Ovary (tissue), 9 donors: Measurements from ENCODE around the gene RBM23. TPM values are rescaled to one million over a fixed set of nuclear protein-coding genes. Genes with fewer than 3 reads are reported as not detected.

Experiments
- DNase-seq, 5 donors: peaks; one replicate each; pipeline ENCODE4 v3.0.0-alpha.2; 2019 to 2020
- H3K27ac ChIP-seq, 2 donors: fragments of 200-600 bp; one replicate each; pipeline versions ENCODE4 v1.5.1 to v1.8.0; 2019 to 2022
- H3K27me3 ChIP-seq: fragments of 200-600 bp; one replicate; pipeline ENCODE4 v1.8.0; 2022
- H3K36me3 ChIP-seq: fragments of 200-600 bp; sonication (generic); one replicate; pipeline ENCODE4 v1.5.1; 2019
- H3K4me1 ChIP-seq: one replicate; pipeline ENCODE4 v1.8.1; 2013; ENCODE audit warnings: mild to moderate bottlenecking, moderate library complexity; ENCODE audit not compliant: insufficient read depth
- H3K4me3 ChIP-seq: fragments of 200-600 bp; sonication (generic); one replicate; pipeline ENCODE4 v1.5.1; 2017
- H3K9me3 ChIP-seq, 2 donors: fragments of 200-600 bp in 1 of 2; sonication (generic) in 1 of 2; one replicate each; pipeline versions ENCODE4 v1.5.1 to v1.8.1; 2013 to 2019; ENCODE audit warnings: mild to moderate bottlenecking in 1 of 2, moderate library complexity in 1 of 2
- EP300 ChIP-seq: sonication (generic); formaldehyde crosslinking; IDR thresholded peaks from one replicate; pipeline ENCODE4 v1.6.1; 2017; ENCODE audit warnings: antibody characterized with exemption
- POLR2A ChIP-seq: fragments of 450-650 bp; IDR thresholded peaks from one replicate; pipeline ENCODE4 v1.6.1; 2017; ENCODE audit warnings: antibody characterized with exemption, mild to moderate bottlenecking, moderate library complexity
- WGBS, 3 donors: extraction: QIAGEN DNeasy Blood & Tissue Kit in 1 of 3; methylation state at CpG; one replicate each; pipeline versions ENCODE4 v1.1.5 to v1.1.7; 2013 to 2017; 5-methylcytosine and 5-hydroxymethylcytosine counted together
- intact Hi-C, 4 donors: fragments of 100-400 bp; cut with DNase I; formaldehyde crosslinking; loops; one replicate each; pipeline versions ENCODE4 v1.11.0 to v1.15.1; 2022 to 2023
- polyA plus RNA-seq, 2 donors: library from polyadenylated mRNA; stranded (reverse); fragments of 200-250 nt in 1 of 2; fragments of 350-450 nt in 1 of 2; fragmentation: Illumina TruSeq in 1 of 2; extraction: RNeasy Lipid Tissue Mini Kit (QIAGEN cat#74804) in 1 of 2; gene quantifications; one replicate each; pipeline ENCODE4 v1.2.3, GENCODE V29; 2013 to 2014
- total RNA-seq, 7 donors: library from RNA; depleted of rRNA in 2 of 7; stranded (reverse); fragments of >200 nt in 2 of 7; fragmentation: NEBNext Ultra II Directional in 3 of 7; extraction: Animal tissue kit (Norgen Biotek cat#: 25700) in 3 of 7; gene quantifications; one replicate each; pipeline versions ENCODE4 v1.1.0 to v1.2.4, GENCODE V29; 2016 to 2023
- TF ChIP-seq, protein P1 (sequence below), 3 donors: fragments of 450-650 bp in 2 of 3; fragments of 200-600 bp in 1 of 3; IDR thresholded peaks; one replicate each; pipeline versions ENCODE4 v1.5.1 to v1.8.0; 2016 to 2022; ENCODE audit warnings: antibody characterized with exemption in 3 of 3, mild to moderate bottlenecking in 1 of 3
- donor health status: DM: no; HTN: no; CAD: no; lungs with moderate emphysema.
- donor health status: DM: no; HTN: no; CAD: no.
- donor health status: Bipolar disorder and iron deficiency.
- donor health status: DM: yes; HTN: yes; CAD: no.
- donor health status: DM: no; HTN: no; CAD: no.
- donor health status: DM: yes; HTN: yes; CAD: no.

The RBM23 gene
- total and polyA plus RNA-seq, 9 donors: 57.0 to 244 (median 105) TPM

DNA sequence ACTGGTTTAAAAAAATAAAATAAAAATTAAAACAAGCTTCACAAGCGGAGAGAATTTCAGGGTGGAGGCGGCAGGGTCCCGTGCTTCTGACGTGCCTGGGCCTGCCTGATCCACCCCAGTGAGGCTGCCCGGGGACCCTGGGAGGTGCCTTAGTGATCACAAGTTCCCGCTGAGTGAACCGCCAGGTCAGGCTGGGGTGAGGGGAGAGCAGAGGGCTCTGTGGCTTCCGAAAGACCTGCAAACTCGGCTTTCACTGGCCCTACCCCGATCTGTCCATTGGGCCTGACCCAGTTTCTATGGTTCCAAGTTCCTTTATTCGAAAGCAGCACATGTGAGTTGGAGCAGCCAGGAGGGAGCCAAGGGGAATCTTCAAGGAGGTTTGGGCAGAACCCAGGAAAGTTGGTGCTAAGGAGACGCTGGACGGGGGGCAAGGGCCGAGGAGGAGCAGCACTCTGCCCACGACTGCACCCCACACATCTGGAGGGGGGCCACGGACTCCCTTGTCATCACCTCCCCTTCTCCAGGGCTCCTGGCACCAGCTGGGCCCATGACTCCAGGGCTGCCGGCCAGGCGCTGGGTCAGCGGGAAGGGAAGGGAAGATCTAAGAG lies 69.6 kb downstream of the RBM23 start:
- 10 to 15% (median 10%) methylated on average over 19 of the region's 19 CpGs for WGBS, 3 donors

DNA sequence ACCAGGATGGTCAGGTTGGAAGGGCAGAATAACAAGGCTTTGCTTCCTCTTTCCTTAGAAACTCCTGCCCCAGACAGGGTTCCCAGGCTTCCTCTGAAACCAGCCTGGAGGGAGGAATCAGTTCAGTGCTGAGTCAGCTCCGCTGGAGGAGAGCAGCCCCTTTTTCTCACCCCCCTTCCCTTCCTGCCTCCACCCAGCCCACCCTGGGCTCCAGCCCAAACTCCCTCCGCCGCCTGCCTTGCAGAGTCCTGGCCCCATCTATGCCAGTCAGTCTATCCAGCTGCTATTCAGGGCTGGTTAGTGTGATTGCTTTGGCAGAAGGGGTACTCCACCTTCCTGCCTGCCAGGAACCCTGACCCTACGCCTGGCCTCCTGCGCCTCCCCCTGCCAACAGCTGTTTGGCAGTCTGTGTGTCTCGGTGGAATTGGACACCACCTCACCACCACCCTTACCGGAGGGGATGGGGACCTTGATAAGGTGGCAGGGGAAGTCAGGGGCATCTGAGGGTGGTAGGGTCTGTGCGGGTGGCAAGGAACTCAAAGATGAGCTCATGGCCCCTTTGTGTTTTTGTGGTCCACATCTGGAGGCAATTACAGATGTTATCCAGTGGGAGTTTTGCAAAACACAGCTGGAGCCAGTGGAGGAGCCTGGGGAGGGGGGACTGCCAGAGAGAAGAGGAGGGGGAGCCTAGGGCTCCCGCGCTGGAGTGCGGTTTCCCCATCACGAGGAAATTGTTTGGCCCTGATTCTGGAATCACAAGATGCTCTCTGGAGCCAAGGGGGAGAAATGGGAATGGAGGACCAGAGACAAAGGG lies 70.4 kb downstream of the RBM23 start:
- no peaks in the 10 kb centered on the region for H3K36me3 ChIP-seq
- H3K27ac ChIP-seq: peak overlapping the region; percentile 96 to 97
- H3K4me1 ChIP-seq: peaks cover 42% of the 10 kb centered on the region
- TF ChIP-seq, protein P1, sequence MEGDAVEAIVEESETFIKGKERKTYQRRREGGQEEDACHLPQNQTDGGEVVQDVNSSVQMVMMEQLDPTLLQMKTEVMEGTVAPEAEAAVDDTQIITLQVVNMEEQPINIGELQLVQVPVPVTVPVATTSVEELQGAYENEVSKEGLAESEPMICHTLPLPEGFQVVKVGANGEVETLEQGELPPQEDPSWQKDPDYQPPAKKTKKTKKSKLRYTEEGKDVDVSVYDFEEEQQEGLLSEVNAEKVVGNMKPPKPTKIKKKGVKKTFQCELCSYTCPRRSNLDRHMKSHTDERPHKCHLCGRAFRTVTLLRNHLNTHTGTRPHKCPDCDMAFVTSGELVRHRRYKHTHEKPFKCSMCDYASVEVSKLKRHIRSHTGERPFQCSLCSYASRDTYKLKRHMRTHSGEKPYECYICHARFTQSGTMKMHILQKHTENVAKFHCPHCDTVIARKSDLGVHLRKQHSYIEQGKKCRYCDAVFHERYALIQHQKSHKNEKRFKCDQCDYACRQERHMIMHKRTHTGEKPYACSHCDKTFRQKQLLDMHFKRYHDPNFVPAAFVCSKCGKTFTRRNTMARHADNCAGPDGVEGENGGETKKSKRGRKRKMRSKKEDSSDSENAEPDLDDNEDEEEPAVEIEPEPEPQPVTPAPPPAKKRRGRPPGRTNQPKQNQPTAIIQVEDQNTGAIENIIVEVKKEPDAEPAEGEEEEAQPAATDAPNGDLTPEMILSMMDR (IDR thresholded peaks at IDR 0.05): peak in 2 of 3 donors; percentile 1 to 22
- TF ChIP-seq POLR2A: no peak
- 1 to 3% (median 2%) methylated on average over 12 of the region's 12 CpGs for WGBS, 3 donors
- H3K4me3 ChIP-seq: peak overlapping the region; percentile 13
- H3K9me3 ChIP-seq: no peaks in the 10 kb centered on the region
- DNase-seq: peak; percentile 88 to 94 (median 90)
- no peaks in the 10 kb centered on the region for H3K27me3 ChIP-seq
- intact Hi-C loops: loop anchor here in 1 of 4 donors (10.0 kb wide), 1 partner anchor 284 kb away; no protein-coding TSS in a partner anchor

More for the DNA sequence above, 69.6 kb downstream of the RBM23 start:
- Histone ChIP-seq H3K36me3 (no peaks in the 10 kb centered on the region), H3K4me1 (peaks cover 42% of the 10 kb centered on the region), H3K4me3 (no peak overlapping the region), H3K27ac (peak overlapping the region; percentile 96 to 97), H3K9me3 (no peaks in the 10 kb centered on the region), H3K27me3 (no peaks in the 10 kb centered on the region)
- peak; percentile 81 to 87 (median 84) for DNase-seq
- intact Hi-C loops: loop anchor here in 1 of 4 donors (10.0 kb wide), 1 partner anchor 285 kb away; no protein-coding TSS in a partner anchor
- peak; percentile 33 for TF ChIP-seq POLR2A
- TF ChIP-seq, protein P1 (IDR thresholded peaks at IDR 0.05): no peak
- no peak for TF ChIP-seq EP300

DNA sequence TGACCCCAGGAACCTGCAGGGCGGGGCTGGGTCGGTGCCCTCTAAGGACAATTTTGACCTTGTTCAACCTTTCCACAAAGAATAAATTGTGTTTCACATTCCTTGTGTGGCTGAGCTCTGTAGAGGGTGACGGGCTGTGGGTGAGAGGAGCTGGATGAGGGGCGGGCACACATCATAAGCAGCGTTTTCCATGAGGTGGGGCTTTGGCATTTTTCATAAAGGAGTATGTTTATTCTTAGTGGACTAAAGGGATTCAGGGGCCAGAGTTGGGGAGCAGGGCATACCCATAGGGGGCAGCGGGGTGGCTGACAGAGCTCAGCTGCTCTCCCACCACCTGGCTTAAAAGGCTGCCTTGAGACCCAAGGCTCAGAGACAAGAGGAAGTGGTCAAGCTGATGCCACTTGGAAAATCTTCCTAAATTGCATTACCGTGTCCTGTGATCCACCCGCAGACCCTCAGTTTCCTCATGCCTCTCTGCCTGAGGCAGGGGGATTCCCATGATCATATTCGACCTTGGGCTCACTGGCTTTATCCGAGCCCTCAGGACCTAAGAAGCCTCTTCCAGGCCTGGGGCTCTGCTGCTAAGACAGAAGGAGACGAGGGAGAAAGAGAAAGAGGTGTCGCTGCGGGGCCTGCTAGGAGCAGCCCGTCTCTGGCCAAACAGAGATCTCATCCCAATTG lies 71.1 kb downstream of the RBM23 start:
- Histone ChIP-seq H3K4me3 (no peak overlapping the region), H3K27ac (peak overlapping the region; percentile 96 to 97), H3K36me3 (no peaks in the 10 kb centered on the region), H3K9me3 (no peaks in the 10 kb centered on the region), H3K27me3 (no peaks in the 10 kb centered on the region), H3K4me1 (peaks cover 41% of the 10 kb centered on the region)
- peak in 3 of 5 donors; percentile 33 to 57 (median 45) for DNase-seq
- TF ChIP-seq POLR2A (no peak), EP300 (no peak)
- TF ChIP-seq, protein P1 (IDR thresholded peaks at IDR 0.05): no peak
- WGBS, 3 donors: 11 to 14% (median 11%) methylated on average over 14 of the region's 14 CpGs
- intact Hi-C loops: loop anchor here in 1 of 4 donors (10.0 kb wide), 1 partner anchor 283 kb away; no protein-coding TSS in a partner anchor

DNA sequence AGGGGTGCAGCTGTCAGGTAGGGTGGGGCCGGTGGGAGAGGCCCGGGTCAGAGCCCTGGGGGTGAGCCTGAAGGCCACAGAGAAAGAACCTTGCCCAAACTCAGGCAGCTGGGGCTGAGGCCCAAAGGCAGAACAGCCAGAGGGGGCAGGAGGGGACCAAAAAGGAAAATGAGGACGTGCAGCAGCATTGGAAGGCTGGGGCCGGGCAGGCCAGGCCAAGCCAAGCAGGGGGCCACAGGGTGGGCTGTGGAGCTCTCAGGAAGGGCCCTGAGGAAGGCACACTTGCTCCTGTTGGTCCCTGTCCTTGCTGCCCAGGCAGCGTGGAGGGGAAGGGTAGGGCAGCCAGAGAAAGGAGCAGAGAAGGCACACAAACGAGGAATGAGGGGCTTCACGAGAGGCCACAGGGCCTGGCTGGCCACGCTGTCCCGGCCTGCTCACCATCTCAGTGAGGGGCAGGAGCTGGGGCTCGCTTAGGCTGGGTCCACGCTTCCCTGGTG lies 72.1 kb downstream of the RBM23 start:
- intact Hi-C loops: loop anchor here in 1 of 4 donors (10.0 kb wide), 1 partner anchor 282 kb away; no protein-coding TSS in a partner anchor
- H3K4me1 ChIP-seq: peaks cover 41% of the 10 kb centered on the region
- peak overlapping the region; percentile 96 to 97 for H3K27ac ChIP-seq
- H3K9me3 ChIP-seq: no peaks in the 10 kb centered on the region
- TF ChIP-seq EP300 (no peak), POLR2A (no peak)
- TF ChIP-seq, protein P1 (IDR thresholded peaks at IDR 0.05): no peak
- H3K27me3 ChIP-seq: no peaks in the 10 kb centered on the region
- 48 to 56% (median 54%) methylated on average over 11 of the region's 11 CpGs for WGBS, 3 donors
- no peak overlapping the region for H3K4me3 ChIP-seq
- DNase-seq: no peak
- no peaks in the 10 kb centered on the region for H3K36me3 ChIP-seq
